Measurements from ENCODE around the gene TSPAN4. TPM values are rescaled to one million over a fixed set of nuclear protein-coding genes. Genes with fewer than 3 reads are reported as not detected.

Gene TSPAN4
- total RNA-seq, 1 donor from 2014 or later, result 50.8 TPM

DNA sequence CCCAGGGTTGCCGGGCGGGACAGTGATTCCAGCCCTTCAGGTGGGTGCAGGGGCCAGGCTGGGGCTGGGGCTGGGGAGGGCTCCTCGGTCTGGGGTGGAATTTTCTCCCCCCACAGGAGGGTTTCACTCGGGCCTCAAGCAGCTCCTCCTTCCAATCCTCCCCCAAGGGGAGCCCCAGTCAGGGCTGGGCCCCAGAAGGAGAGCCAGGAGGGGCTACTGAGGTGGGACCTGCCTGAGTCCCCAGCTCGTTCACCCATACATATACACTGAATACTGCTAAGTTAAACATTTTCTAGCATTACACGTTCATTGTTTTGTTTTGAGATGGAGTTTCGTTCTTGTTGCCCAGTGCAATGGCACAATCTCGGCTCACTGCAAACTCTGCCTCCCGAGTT, 16.4 kb upstream of the TSPAN4 start:
- Histone ChIP-seq H3K4me3 (ENCODE audit: low read depth, low read length) (no peak overlapping the region), H3K36me3 (ENCODE audit: control insufficient read depth, insufficient read depth, low read length) (peaks cover 18% of the 10 kb centered on the region), H3K27me3 (ENCODE audit: control insufficient read depth, insufficient read depth, low read length) (peaks cover 2% of the 10 kb centered on the region)
- no peak for DNase-seq (ENCODE audit: low read depth)
- no peak for FAIRE-seq
- TF ChIP-seq, protein P1, sequence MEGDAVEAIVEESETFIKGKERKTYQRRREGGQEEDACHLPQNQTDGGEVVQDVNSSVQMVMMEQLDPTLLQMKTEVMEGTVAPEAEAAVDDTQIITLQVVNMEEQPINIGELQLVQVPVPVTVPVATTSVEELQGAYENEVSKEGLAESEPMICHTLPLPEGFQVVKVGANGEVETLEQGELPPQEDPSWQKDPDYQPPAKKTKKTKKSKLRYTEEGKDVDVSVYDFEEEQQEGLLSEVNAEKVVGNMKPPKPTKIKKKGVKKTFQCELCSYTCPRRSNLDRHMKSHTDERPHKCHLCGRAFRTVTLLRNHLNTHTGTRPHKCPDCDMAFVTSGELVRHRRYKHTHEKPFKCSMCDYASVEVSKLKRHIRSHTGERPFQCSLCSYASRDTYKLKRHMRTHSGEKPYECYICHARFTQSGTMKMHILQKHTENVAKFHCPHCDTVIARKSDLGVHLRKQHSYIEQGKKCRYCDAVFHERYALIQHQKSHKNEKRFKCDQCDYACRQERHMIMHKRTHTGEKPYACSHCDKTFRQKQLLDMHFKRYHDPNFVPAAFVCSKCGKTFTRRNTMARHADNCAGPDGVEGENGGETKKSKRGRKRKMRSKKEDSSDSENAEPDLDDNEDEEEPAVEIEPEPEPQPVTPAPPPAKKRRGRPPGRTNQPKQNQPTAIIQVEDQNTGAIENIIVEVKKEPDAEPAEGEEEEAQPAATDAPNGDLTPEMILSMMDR (IDR thresholded peaks at IDR 0.05; ENCODE audit: insufficient read depth, low read length, severe bottlenecking), result no peak

DNA sequence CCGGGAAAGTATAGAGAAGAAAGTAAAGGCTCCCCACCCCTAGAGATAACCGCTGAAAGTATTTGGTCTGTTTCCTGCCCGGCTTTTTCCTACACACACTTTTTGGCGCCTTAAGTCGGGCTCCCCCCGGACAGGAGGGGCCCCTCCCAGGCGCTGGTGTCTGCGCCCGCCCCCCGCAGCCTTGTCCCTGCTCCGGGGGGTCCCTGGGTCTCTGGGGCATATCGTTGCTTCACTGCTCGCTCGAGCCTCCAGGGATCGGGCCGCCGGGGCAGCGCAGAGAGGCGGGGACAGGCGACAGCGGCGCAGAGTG, 15.9 kb upstream of the TSPAN4 start:
- H3K4me3 ChIP-seq (ENCODE audit: low read depth, low read length), result peak overlapping the region; percentile 29
- no peak for FAIRE-seq
- peaks cover 2% of the 10 kb centered on the region for H3K27me3 ChIP-seq (ENCODE audit: control insufficient read depth, insufficient read depth, low read length)
- peaks cover 16% of the 10 kb centered on the region for H3K36me3 ChIP-seq (ENCODE audit: control insufficient read depth, insufficient read depth, low read length)
- TF ChIP-seq, protein P1 (IDR thresholded peaks at IDR 0.05; ENCODE audit: insufficient read depth, low read length, severe bottlenecking), result no peak
- no peak for DNase-seq (ENCODE audit: low read depth)

DNA sequence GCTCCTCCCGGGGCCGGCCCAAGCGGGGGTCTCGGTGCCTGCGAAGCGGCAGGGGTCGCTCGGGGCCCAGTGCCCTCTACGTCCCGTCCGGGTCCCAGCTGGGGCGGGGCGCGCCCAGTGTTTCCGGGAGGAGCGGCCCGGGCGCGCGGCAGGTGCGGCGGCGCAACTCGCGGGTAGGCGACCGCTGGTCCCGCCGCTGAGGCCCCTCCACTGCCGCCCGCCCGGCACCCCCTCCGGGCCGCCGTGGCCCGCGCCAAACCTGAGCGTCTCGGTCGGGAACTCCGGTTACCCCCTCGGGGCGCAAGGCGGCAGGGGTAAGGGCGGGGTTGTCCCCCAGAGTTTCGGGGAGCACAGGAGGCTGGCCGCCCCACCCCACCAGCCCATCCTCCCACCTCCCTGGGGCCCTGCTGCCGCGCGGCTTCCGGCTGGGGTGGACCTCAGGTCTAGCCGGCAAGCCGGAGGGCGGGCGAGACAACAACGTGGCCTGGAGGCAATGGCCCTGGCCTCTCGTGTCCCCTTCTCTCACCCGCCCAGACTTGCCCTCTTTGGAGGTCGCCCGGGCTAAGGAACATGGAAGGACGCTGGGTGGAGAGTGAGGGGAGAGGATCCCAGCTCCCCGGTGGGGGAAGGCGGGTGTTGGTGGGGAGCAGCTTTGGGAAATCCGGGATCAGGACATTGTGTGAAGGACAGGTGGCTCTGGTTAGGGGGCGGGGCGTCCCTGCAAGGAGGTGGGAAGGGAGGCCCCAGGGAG, 15.3 kb upstream of the TSPAN4 start:
- peaks cover 12% of the 10 kb centered on the region for H3K36me3 ChIP-seq (ENCODE audit: control insufficient read depth, insufficient read depth, low read length)
- TF ChIP-seq, protein P1 (IDR thresholded peaks at IDR 0.05; ENCODE audit: insufficient read depth, low read length, severe bottlenecking), result no peak
- no peak for FAIRE-seq
- H3K27me3 ChIP-seq (ENCODE audit: control insufficient read depth, insufficient read depth, low read length), result peaks cover 2% of the 10 kb centered on the region
- no peak for DNase-seq (ENCODE audit: low read depth)
- peak overlapping the region; percentile 29 for H3K4me3 ChIP-seq (ENCODE audit: low read depth, low read length)

DNA sequence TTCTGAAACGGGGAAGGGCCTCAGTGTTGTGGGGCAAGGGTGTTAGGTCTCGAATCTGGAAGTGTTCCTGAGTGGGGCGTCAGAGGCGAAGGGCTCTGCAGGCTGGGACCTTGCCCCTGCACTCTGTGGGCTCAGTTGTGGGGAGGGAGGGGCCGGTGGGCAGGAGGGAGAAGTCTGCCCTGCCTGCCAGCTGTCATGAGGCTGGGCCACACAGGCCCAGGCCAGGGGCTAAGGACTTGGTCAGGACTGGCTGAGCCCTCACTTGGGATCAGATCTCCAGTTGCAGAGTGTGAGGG, 14.8 kb upstream of the TSPAN4 start, which contains the start of gene CRACR2B:
TSS of gene CRACR2B (plus strand) at position 23 of the 296 bp plus-strand sequence. CDS start 689 bp downstream, outside the sequence.
- TF ChIP-seq, protein P1 (IDR thresholded peaks at IDR 0.05; ENCODE audit: insufficient read depth, low read length, severe bottlenecking), result no peak
- Histone ChIP-seq H3K36me3 (ENCODE audit: control insufficient read depth, insufficient read depth, low read length) (peaks cover 9% of the 10 kb centered on the region), H3K27me3 (ENCODE audit: control insufficient read depth, insufficient read depth, low read length) (peaks cover 2% of the 10 kb centered on the region), H3K4me3 (ENCODE audit: low read depth, low read length) (peak within 1 kb of the TSS; percentile 29)
- FAIRE-seq, result no peak
- DNase-seq (ENCODE audit: low read depth), result no peak

DNA sequence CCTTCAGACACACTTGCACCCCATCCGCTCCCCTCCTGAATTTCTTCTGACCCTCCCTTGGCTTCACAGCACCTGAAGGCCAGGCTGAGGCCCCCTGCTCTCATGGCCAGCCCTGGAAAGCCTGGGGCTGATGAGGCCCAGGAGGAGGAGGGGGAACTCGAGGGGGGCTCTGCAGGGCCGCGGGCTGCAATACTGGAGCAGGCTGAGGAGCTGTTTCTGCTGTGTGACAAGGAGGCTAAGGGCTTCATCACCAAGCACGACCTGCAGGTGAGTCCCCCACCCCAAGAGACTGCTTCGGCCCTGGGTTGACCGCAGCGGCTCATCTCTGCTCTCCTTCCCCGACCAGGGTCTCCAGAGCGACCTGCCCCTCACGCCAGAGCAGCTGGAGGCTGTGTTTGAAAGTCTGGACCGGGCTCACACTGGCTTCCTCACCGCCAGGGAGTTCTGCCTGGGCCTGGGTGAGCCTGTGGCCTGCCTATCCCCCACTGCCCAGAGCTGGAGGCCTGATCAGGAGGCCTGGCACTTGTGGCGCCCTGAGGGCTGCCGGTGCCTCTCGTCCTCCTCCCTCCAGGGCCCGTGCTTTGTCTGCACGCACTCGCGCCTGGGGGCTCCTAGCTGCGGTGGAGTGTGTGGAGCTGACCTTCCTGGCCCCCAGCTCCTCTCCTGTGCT, 14.0 kb upstream of the TSPAN4 start:
- Histone ChIP-seq H3K4me3 (ENCODE audit: low read depth, low read length) (no peak overlapping the region), H3K27me3 (ENCODE audit: control insufficient read depth, insufficient read depth, low read length) (peaks cover 2% of the 10 kb centered on the region)

More for the DNA sequence above, 14.0 kb upstream of the TSPAN4 start:
- DNase-seq (ENCODE audit: low read depth), result no peak
- FAIRE-seq, result no peak
- TF ChIP-seq, protein P1 (IDR thresholded peaks at IDR 0.05; ENCODE audit: insufficient read depth, low read length, severe bottlenecking), result no peak
- peaks cover 7% of the 10 kb centered on the region for H3K36me3 ChIP-seq (ENCODE audit: control insufficient read depth, insufficient read depth, low read length)
